ENCODE data around the gene VPS35L.

VPS35L gene

DNA sequence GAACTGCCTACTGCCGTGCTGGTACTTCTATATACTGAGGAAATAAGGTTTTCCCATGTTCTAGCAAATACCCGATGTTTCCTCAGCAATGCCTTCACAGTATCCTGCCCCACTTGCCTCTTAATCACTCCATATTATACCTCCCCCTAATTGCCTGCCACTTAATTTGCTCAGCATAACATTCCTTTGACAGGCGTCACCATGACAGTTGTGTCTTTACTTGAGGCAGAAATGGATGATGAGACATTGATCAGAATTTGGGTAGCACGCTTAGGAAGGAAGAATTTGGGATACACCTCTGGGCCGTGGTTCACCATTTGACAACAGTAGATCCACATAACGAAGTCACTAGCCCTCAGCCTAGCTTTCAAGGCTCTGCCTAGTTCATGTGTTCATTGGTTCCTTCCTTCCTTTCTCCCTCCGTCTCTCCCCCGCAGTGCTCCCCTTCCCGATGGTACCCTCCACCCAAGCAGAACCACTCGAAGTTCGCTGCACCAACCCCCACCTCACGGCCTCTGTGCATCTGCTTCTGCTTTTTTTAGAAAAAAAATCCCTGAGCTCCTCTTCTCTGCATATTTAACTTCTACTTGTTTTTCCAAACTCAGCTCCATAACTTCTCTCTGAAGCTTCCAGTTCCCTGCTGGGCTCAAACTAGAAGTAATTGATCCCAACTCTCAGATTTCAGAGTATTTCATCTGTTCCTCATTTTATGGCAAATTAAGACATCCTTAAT lies 182.0 kb downstream of the VPS35L start:
- in situ Hi-C loops (cut with MboI; ENCODE audit: low sequenced_read_pairs), result no loop called here

DNA sequence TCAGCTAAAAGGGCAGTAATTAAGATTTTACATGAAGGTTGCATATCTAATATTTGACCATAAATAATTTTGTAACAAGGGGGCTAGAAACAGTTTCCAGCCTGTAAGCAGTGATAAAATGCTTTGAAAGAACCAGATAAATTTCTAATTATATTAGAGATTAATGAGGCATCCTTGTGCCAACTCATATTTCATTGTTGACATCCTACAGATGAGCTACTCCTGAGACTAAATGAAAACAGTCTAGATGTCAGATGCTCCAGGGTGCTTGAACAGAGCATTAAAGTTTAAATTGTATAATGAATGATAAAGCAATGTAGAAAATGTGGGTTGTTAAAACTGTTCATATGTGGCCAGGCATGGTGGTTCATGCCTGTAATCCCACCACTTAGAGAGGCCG lies 185.9 kb downstream of the VPS35L start:
- in situ Hi-C loops (cut with MboI; ENCODE audit: low sequenced_read_pairs), result no loop called here

- in situ Hi-C loops (cut with MboI; ENCODE audit: low sequenced_read_pairs), result no loop called here
Observed at GRCh38 chr16:19743816-19744159, 188.3 kb downstream of the VPS35L start.

- in situ Hi-C loops (cut with MboI; ENCODE audit: low sequenced_read_pairs), result no loop called here
Observed at GRCh38 chr16:19744670-19745069, 189.2 kb downstream of the VPS35L start.

GRCh38 chr16:19745286-19746010 lies 189.9 kb downstream of the VPS35L start:
- in situ Hi-C loops (cut with MboI; ENCODE audit: low sequenced_read_pairs), result no loop called here

GRCh38 chr16:19746561-19746960 lies 191.1 kb downstream of the VPS35L start:
- in situ Hi-C loops (cut with MboI; ENCODE audit: low sequenced_read_pairs), result no loop called here

GRCh38 chr16:19748389-19749168 lies 193.1 kb downstream of the VPS35L start:
- in situ Hi-C loops (cut with MboI; ENCODE audit: low sequenced_read_pairs), result no loop called here

- in situ Hi-C loops (cut with MboI; ENCODE audit: low sequenced_read_pairs), result no loop called here
Observed at GRCh38 chr16:19749571-19750080, 194.1 kb downstream of the VPS35L start.

Data from HL-60/S4 (cell line).